Measurements from ENCODE around the gene NGF.

Gene NGF

GRCh38 chr1:115341948-115342347, 3.9 kb upstream of the NGF start:
- no peak for TF ChIP-seq GATA2 (IDR thresholded peaks at IDR 0.05; ENCODE audit: low read depth, low read length)
- no peak for TF ChIP-seq GATA3 (IDR thresholded peaks at IDR 0.05; ENCODE audit: low read depth, low read length)

- TF ChIP-seq GATA2 (IDR thresholded peaks at IDR 0.05; ENCODE audit: low read depth, low read length) (no peak), GATA3 (IDR thresholded peaks at IDR 0.05; ENCODE audit: low read depth, low read length) (no peak)
Measured at GRCh38 chr1:115340879-115341278, 2.8 kb upstream of the NGF start.

GRCh38 chr1:115338457-115338820, 390 bp upstream of the NGF start:
- TF ChIP-seq GATA3 (IDR thresholded peaks at IDR 0.05; ENCODE audit: low read depth, low read length): no peak
- no peak for TF ChIP-seq GATA2 (IDR thresholded peaks at IDR 0.05; ENCODE audit: low read depth, low read length)

- TF ChIP-seq GATA3 (IDR thresholded peaks at IDR 0.05; ENCODE audit: low read depth, low read length) (no peak), GATA2 (IDR thresholded peaks at IDR 0.05; ENCODE audit: low read depth, low read length) (no peak)
Measured at GRCh38 chr1:115337276-115337632, 795 bp downstream of the NGF start.

GRCh38 chr1:115336741-115337140, 1.3 kb downstream of the NGF start:
- TF ChIP-seq GATA2 (IDR thresholded peaks at IDR 0.05; ENCODE audit: low read depth, low read length) (no peak), GATA3 (IDR thresholded peaks at IDR 0.05; ENCODE audit: low read depth, low read length) (no peak)

- TF ChIP-seq GATA3 (IDR thresholded peaks at IDR 0.05; ENCODE audit: low read depth, low read length): no peak
- TF ChIP-seq GATA2 (IDR thresholded peaks at IDR 0.05; ENCODE audit: low read depth, low read length): no peak
Measured at GRCh38 chr1:115332813-115333608, 5.0 kb downstream of the NGF start.

- no peak for TF ChIP-seq GATA3 (IDR thresholded peaks at IDR 0.05; ENCODE audit: low read depth, low read length)
- TF ChIP-seq GATA2 (IDR thresholded peaks at IDR 0.05; ENCODE audit: low read depth, low read length): no peak
Measured at GRCh38 chr1:115331558-115332331, 6.3 kb downstream of the NGF start.

GRCh38 chr1:115330480-115331013, 7.5 kb downstream of the NGF start:
- no peak for TF ChIP-seq GATA3 (IDR thresholded peaks at IDR 0.05; ENCODE audit: low read depth, low read length)

GRCh38 chr1:115329965-115330364, 8.1 kb downstream of the NGF start:
- no peak for TF ChIP-seq GATA2 (IDR thresholded peaks at IDR 0.05; ENCODE audit: low read depth, low read length)
- no peak for TF ChIP-seq GATA3 (IDR thresholded peaks at IDR 0.05; ENCODE audit: low read depth, low read length)

GRCh38 chr1:115327270-115327669, 10.8 kb downstream of the NGF start:
- TF ChIP-seq GATA3 (IDR thresholded peaks at IDR 0.05; ENCODE audit: low read depth, low read length): no peak
- no peak for TF ChIP-seq GATA2 (IDR thresholded peaks at IDR 0.05; ENCODE audit: low read depth, low read length)

GRCh38 chr1:115326419-115326818, 11.6 kb downstream of the NGF start:
- TF ChIP-seq GATA3 (IDR thresholded peaks at IDR 0.05; ENCODE audit: low read depth, low read length) (no peak), GATA2 (IDR thresholded peaks at IDR 0.05; ENCODE audit: low read depth, low read length) (no peak)

GRCh38 chr1:115325874-115326273, 12.2 kb downstream of the NGF start:
- TF ChIP-seq GATA3 (IDR thresholded peaks at IDR 0.05; ENCODE audit: low read depth, low read length) (no peak), GATA2 (IDR thresholded peaks at IDR 0.05; ENCODE audit: low read depth, low read length) (no peak)

- TF ChIP-seq GATA3 (IDR thresholded peaks at IDR 0.05; ENCODE audit: low read depth, low read length): no peak
- TF ChIP-seq GATA2 (IDR thresholded peaks at IDR 0.05; ENCODE audit: low read depth, low read length): no peak
Measured at GRCh38 chr1:115324649-115325420, 13.2 kb downstream of the NGF start.

GRCh38 chr1:115323366-115324004, 14.6 kb downstream of the NGF start:
- no peak for TF ChIP-seq GATA2 (IDR thresholded peaks at IDR 0.05; ENCODE audit: low read depth, low read length)
- no peak for TF ChIP-seq GATA3 (IDR thresholded peaks at IDR 0.05; ENCODE audit: low read depth, low read length)
